HCT116 (cell line): ENCODE measurements around the gene PRELID1.

ENCODE experiments used
- CBX3 ChIP-seq: IDR thresholded peaks from 2 replicates; pipeline ENCODE4 v1.6.1; 2012; ENCODE audit warnings: low read depth
- ELF1 ChIP-seq: IDR thresholded peaks from 2 replicates; pipeline ENCODE4 v1.6.1; 2012; ENCODE audit warnings: low read depth, borderline replicate concordance
- EZH2 ChIP-seq: fragments of 200-600 bp; sonication (generic); IDR thresholded peaks from 2 replicates; pipeline ENCODE4 v1.6.1; 2017; ENCODE audit warnings: antibody characterized with exemption, mixed run types
- EZH2phosphoT487 ChIP-seq: fragments of 200-600 bp; IDR thresholded peaks from 2 replicates; pipeline ENCODE4 v1.6.1; 2018; ENCODE audit warnings: antibody characterized with exemption, borderline replicate concordance
- JUND ChIP-seq: IDR thresholded peaks from 2 replicates; pipeline ENCODE4 v1.6.1; 2012
- POLR2A ChIP-seq: IDR thresholded peaks from 2 replicates; pipeline ENCODE4 v1.7.0; 2011; ENCODE audit warnings: borderline replicate concordance; ENCODE audit not compliant: insufficient read depth, insufficient read length; ENCODE audit errors: extremely low read depth
- SP1 ChIP-seq: IDR thresholded peaks from 2 replicates; pipeline ENCODE4 v1.6.1; 2012; ENCODE audit warnings: low read depth
- SRF ChIP-seq: IDR thresholded peaks from 2 replicates; pipeline ENCODE4 v1.6.1; 2012; ENCODE audit warnings: low read depth
- TCF7L2 ChIP-seq: IDR thresholded peaks from 2 replicates; pipeline ENCODE4 v1.7.0; 2011; ENCODE audit warnings: borderline replicate concordance, inconsistent platforms; ENCODE audit not compliant: insufficient read depth, insufficient read length; ENCODE audit errors: extremely low read depth
- ZFX ChIP-seq: fragments of 450-650 bp; IDR thresholded peaks from 2 replicates; pipeline ENCODE4 v1.6.1; 2017
- ZNF274 ChIP-seq: fragments of 200-500 bp; sonication (Bioruptor generic); IDR thresholded peaks from 2 replicates; pipeline ENCODE4 v1.6.1; 2014; ENCODE audit warnings: mild to moderate bottlenecking, low read depth, low read length, inconsistent platforms
- TF ChIP-seq, protein P1 (sequence below), 3 experiments: fragments of 200-600 bp in 1 of 3; sonication (generic) in 1 of 3; IDR thresholded peaks in 2 of 3; conservative IDR thresholded peaks in 1 of 3; 2 replicates each; pipeline ENCODE4 v1.5.1; 2012 to 2017; ENCODE audit warnings: low read depth in 2 of 3, low read length in 2 of 3, antibody characterized with exemption in 1 of 3, borderline replicate concordance in 1 of 3, control low read depth in 1 of 3, mild to moderate bottlenecking in 1 of 3, mixed read lengths in 1 of 3, mixed run types in 1 of 3, moderate library complexity in 1 of 3; ENCODE audit not compliant: insufficient read depth in 1 of 3
- TF ChIP-seq, protein P2 (sequence below): IDR thresholded peaks from 2 replicates; pipeline ENCODE4 v1.6.1; 2011; ENCODE audit warnings: mild to moderate bottlenecking, low read length, moderate library complexity; ENCODE audit not compliant: insufficient replicate concordance; ENCODE audit errors: extremely low read depth

DNA sequence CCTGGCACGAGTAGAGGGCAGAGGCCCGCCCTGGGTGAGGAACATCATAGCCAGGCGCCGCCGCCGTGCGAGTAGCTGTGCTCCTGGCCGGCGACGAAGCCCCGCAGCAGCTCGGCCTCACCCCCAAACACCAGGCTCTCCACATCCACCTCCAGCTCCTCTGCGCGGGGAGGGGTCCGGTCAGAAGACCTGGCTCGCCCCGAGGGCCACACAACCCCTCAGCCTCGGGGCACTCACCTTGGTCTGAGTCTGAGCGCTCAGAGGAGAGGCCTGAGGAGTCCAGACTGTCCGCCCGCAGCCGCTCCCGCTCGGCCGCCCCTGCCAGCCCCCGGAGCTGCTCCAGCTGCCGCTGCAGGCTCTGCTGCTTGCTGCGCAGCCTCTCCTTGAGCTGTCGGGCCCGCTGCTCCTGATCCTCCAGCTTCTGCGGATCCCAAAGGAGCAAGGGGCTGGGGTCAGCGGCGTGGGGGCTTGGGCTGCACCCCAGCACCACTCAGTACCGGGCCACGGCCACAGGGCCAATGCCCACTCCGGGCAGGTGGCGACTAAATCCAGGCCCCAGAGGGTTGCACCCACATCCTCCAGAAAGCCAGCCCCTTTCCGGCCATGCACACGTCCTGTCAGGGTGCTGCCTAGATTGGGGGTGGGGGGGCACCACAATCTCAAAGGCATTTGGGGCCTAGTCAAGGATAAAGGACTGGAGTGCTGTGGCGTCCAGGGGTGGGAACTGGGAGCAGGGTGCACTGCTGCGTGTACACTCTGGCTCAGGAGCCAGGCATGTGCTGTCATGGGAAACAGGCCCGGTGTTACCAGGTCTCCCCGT, 4.2 kb downstream of the PRELID1 start:
- TF ChIP-seq SRF, result no peak
- no peak for TF ChIP-seq JUND
- TF ChIP-seq, protein P1, sequence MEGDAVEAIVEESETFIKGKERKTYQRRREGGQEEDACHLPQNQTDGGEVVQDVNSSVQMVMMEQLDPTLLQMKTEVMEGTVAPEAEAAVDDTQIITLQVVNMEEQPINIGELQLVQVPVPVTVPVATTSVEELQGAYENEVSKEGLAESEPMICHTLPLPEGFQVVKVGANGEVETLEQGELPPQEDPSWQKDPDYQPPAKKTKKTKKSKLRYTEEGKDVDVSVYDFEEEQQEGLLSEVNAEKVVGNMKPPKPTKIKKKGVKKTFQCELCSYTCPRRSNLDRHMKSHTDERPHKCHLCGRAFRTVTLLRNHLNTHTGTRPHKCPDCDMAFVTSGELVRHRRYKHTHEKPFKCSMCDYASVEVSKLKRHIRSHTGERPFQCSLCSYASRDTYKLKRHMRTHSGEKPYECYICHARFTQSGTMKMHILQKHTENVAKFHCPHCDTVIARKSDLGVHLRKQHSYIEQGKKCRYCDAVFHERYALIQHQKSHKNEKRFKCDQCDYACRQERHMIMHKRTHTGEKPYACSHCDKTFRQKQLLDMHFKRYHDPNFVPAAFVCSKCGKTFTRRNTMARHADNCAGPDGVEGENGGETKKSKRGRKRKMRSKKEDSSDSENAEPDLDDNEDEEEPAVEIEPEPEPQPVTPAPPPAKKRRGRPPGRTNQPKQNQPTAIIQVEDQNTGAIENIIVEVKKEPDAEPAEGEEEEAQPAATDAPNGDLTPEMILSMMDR (IDR thresholded peaks at IDR 0.05 in 2 of 3, conservative IDR thresholded peaks at IDR 0.05 in 1 of 3; ENCODE audit: borderline replicate concordance in 1 of 3, insufficient read depth in 1 of 3, low read depth in 2 of 3, low read length in 2 of 3), result no peak
- TF ChIP-seq EZH2phosphoT487, result no peak
- no peak for TF ChIP-seq EZH2
- TF ChIP-seq ZNF274, result no peak
- no peak for TF ChIP-seq ELF1
- no peak for TF ChIP-seq CBX3
- TF ChIP-seq, protein P2, sequence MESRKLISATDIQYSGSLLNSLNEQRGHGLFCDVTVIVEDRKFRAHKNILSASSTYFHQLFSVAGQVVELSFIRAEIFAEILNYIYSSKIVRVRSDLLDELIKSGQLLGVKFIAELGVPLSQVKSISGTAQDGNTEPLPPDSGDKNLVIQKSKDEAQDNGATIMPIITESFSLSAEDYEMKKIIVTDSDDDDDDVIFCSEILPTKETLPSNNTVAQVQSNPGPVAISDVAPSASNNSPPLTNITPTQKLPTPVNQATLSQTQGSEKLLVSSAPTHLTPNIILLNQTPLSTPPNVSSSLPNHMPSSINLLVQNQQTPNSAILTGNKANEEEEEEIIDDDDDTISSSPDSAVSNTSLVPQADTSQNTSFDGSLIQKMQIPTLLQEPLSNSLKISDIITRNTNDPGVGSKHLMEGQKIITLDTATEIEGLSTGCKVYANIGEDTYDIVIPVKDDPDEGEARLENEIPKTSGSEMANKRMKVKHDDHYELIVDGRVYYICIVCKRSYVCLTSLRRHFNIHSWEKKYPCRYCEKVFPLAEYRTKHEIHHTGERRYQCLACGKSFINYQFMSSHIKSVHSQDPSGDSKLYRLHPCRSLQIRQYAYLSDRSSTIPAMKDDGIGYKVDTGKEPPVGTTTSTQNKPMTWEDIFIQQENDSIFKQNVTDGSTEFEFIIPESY, result no peak
- no peak for TF ChIP-seq POLR2A
- TF ChIP-seq ZFX, result no peak
- TF ChIP-seq TCF7L2, result no peak
- no peak for TF ChIP-seq SP1
